Thyroid gland (tissue), 4 donors: ENCODE measurements around the gene CSRNP3. TPM values are rescaled to one million over a fixed set of nuclear protein-coding genes. Genes with fewer than 3 reads are reported as not detected.

Source experiments
- DNase-seq, 2 donors: peaks; one replicate each; pipeline ENCODE4 v3.0.0-alpha.2; 2019
- H3K27ac ChIP-seq, 3 donors: fragments of 200-600 bp; sonication (generic); 1 replicate in 2 of 3; 2 replicates in 1 of 3; pipeline ENCODE4 v1.5.1; 2016 to 2019; ENCODE audit warnings: mild to moderate bottlenecking in 1 of 3, moderate library complexity in 1 of 3
- H3K27me3 ChIP-seq: fragments of 200-600 bp; sonication (generic); one replicate; pipeline ENCODE4 v1.5.1; 2019
- H3K36me3 ChIP-seq, 2 donors: fragments of 200-600 bp; sonication (generic); one replicate each; pipeline ENCODE4 v1.5.1; 2016 to 2019
- H3K4me1 ChIP-seq, 2 donors: fragments of 200-600 bp; sonication (generic); one replicate each; pipeline ENCODE4 v1.5.1; 2017 to 2019
- H3K4me3 ChIP-seq, 3 donors: fragments of 200-600 bp; sonication (generic); replicated peaks in 1 of 3; 1 replicate in 2 of 3; 2 replicates in 1 of 3; pipeline ENCODE4 v1.5.1; 2016; ENCODE audit warnings: mild to moderate bottlenecking in 1 of 3
- H3K9me3 ChIP-seq: fragments of 200-600 bp; sonication (generic); one replicate; pipeline ENCODE4 v1.5.1; 2017
- POLR2A ChIP-seq, 2 donors: fragments of 450-650 bp; IDR thresholded peaks; one replicate each; pipeline ENCODE4 v1.6.1; 2017; ENCODE audit warnings: antibody characterized with exemption in 2 of 2, mild to moderate bottlenecking in 2 of 2, moderate library complexity in 1 of 2
- WGBS, 2 donors: methylation state at CpG; one replicate each; pipeline ENCODE4 v1.1.5; 2017; 5-methylcytosine and 5-hydroxymethylcytosine counted together
- intact Hi-C: fragments of 100-400 bp; cut with DNase I; formaldehyde crosslinking; loops from one replicate; pipeline ENCODE4 v1.15.1; 2023
- total RNA-seq, 4 donors: library from RNA; depleted of rRNA; stranded (reverse); fragments of >200 nt; gene quantifications; one replicate each; pipeline ENCODE4 v1.2.3, GENCODE V29; 2016
- TF ChIP-seq, protein P1 (sequence below), 6 experiments: fragments of 200-600 bp in 3 of 6; fragments of 450-650 bp in 3 of 6; sonication (generic) in 3 of 6; IDR thresholded peaks; one replicate each; pipeline ENCODE4 v1.5.1; 2016 to 2019; ENCODE audit warnings: antibody characterized with exemption in 6 of 6, mild to moderate bottlenecking in 2 of 6, inconsistent platforms in 1 of 6, moderate library complexity in 1 of 6

The CSRNP3 gene
- total RNA-seq, 4 donors from 2014 or later: 6.0 to 16.5 (median 9.9) TPM

DNA sequence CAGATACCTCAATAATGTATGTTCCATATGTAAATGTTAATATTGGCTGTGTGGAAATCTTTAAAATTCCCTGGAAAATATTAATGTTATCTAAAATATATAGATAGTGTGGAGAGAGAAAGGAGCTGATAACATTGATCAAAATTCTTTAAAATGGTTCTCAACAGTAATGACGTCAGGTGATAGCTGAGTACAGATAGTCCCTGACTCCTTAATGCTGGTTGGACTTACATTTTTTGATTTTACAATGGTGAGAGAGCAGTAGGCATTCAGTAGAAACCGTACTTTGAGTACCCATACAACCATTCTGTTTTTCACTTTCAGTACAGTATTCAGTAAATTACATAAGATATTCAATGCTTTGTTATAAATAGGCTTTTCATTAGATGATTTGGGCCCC, 177.9 kb downstream of the CSRNP3 start:
- intact Hi-C loops: no loop called here
- 93 to 95% methylated on average over 2 of the region's 2 CpGs for WGBS, 2 donors
- Histone ChIP-seq H3K9me3 (no peaks in the 10 kb centered on the region), H3K27me3 (no peaks in the 10 kb centered on the region), H3K4me1 (peaks cover 4 to 6% of the 10 kb centered on the region in 2 donors), H3K27ac (no peak overlapping the region), H3K36me3 (no peaks in the 10 kb centered on the region), H3K4me3 (no peak overlapping the region)
- no peak for DNase-seq
- TF ChIP-seq, protein P1, sequence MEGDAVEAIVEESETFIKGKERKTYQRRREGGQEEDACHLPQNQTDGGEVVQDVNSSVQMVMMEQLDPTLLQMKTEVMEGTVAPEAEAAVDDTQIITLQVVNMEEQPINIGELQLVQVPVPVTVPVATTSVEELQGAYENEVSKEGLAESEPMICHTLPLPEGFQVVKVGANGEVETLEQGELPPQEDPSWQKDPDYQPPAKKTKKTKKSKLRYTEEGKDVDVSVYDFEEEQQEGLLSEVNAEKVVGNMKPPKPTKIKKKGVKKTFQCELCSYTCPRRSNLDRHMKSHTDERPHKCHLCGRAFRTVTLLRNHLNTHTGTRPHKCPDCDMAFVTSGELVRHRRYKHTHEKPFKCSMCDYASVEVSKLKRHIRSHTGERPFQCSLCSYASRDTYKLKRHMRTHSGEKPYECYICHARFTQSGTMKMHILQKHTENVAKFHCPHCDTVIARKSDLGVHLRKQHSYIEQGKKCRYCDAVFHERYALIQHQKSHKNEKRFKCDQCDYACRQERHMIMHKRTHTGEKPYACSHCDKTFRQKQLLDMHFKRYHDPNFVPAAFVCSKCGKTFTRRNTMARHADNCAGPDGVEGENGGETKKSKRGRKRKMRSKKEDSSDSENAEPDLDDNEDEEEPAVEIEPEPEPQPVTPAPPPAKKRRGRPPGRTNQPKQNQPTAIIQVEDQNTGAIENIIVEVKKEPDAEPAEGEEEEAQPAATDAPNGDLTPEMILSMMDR (IDR thresholded peaks at IDR 0.05): no peak
- TF ChIP-seq POLR2A (IDR thresholded peaks at IDR 0.05): no peak

DNA sequence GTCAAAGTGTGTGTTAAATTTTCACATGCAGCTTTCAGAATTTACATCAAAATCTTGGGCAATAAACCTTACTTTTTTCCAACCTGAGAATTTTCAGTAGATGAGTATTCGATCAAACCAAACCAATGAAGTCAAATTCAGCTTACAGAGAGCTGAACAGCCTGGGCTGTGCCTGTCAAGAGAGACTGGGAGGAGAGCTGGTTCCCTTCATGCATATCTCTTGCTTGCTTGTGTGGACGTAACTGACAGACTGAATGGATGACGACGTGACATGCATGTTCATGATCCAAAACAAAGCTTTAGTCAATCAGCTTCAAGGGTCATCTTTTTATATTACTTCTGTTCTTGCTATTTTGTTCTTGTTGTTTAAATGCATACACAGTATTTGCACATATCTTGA, 179.3 kb downstream of the CSRNP3 start:
- Histone ChIP-seq H3K27me3 (no peaks in the 10 kb centered on the region), H3K4me3 (no peak overlapping the region), H3K27ac (no peak overlapping the region), H3K4me1 (peaks cover 4 to 6% of the 10 kb centered on the region in 2 donors), H3K9me3 (no peaks in the 10 kb centered on the region), H3K36me3 (no peaks in the 10 kb centered on the region)
- 78 to 84% methylated on average over 4 of the region's 4 CpGs for WGBS, 2 donors
- TF ChIP-seq, protein P1 (IDR thresholded peaks at IDR 0.05): no peak
- TF ChIP-seq POLR2A (IDR thresholded peaks at IDR 0.05): no peak
- intact Hi-C loops: no loop called here
- no peak for DNase-seq

DNA sequence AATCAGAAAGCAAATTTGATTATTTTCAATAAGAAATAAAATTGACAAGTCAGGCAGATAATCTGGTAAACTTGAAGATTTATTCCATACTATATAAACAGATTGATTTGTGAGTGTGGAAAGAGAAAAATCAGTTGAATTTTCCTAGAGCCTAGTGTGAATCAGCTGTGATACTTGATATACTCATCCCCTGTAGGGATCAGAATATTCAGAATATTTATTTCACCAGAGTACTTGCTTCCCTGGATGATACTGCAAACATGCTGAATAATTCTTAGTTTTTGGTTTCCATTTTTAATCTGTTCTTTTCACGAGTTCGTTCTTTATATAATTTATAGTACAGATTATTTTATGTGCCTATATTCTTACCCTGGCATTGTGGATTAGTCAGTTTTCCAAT, 181.7 kb downstream of the CSRNP3 start:
- H3K4me1 ChIP-seq: peaks cover 0 to 1% of the 10 kb centered on the region in 2 donors
- H3K9me3 ChIP-seq: no peaks in the 10 kb centered on the region
- no peaks in the 10 kb centered on the region for H3K36me3 ChIP-seq
- WGBS, 2 donors: 95 to 98% methylated on average over 2 of the region's 2 CpGs
- no peak for DNase-seq
- no peaks in the 10 kb centered on the region for H3K27me3 ChIP-seq
- intact Hi-C loops: no loop called here
- TF ChIP-seq POLR2A (IDR thresholded peaks at IDR 0.05): no peak
- TF ChIP-seq, protein P1 (IDR thresholded peaks at IDR 0.05): no peak
- H3K27ac ChIP-seq: no peak overlapping the region
- H3K4me3 ChIP-seq: no peak overlapping the region

DNA sequence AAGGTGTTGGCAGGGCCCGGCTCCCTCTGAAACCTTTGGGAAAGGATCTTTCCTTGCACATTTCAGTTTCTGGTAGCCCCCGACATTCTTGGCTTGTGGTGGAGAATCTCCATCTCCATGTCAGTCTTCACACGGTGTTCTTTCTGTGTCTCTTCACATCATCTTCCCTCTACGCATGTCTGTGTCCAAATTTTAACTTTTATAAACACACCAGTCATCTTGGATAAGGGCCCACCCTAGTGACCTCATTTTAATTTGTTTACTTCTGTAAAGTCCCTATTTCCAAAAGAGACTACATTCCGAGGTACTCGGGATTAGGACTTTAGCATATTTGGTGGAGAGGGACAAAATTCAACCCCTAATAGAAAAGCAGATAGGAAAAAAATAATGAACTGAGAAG, 186.2 kb downstream of the CSRNP3 start:
- Histone ChIP-seq H3K27me3 (no peaks in the 10 kb centered on the region), H3K27ac (no peak overlapping the region), H3K4me1 (no peaks in the 10 kb centered on the region), H3K4me3 (no peak overlapping the region), H3K9me3 (no peaks in the 10 kb centered on the region), H3K36me3 (no peaks in the 10 kb centered on the region)
- no peak for TF ChIP-seq POLR2A (IDR thresholded peaks at IDR 0.05)
- TF ChIP-seq, protein P1 (IDR thresholded peaks at IDR 0.05): no peak
- intact Hi-C loops: no loop called here
- WGBS, 2 donors: 81 to 85% methylated on average over 6 of the region's 6 CpGs
- no peak for DNase-seq

DNA sequence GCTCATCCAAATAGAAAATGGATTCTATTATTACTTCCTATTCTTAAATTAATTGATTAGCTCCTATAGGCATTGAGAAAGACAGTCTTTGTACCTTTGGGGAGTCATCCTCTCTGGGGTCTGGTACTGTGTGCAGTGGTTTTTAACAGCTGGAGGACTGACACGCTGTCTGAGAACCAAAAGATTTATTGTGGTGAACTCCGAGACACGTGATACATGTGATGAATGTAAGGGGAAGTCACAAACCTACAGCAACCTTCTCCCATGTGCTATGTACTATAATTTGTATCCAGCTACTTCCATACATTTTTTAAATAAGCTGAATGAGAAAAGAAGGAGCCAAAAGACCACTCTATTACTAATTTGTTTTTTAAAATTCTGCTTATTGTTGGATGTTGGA, 190.9 kb downstream of the CSRNP3 start:
- H3K4me3 ChIP-seq: no peak overlapping the region
- no peaks in the 10 kb centered on the region for H3K27me3 ChIP-seq
- H3K4me1 ChIP-seq: no peaks in the 10 kb centered on the region
- DNase-seq: no peak
- 83 to 86% methylated on average over 3 of the region's 3 CpGs for WGBS, 2 donors
- H3K9me3 ChIP-seq: no peaks in the 10 kb centered on the region
- H3K27ac ChIP-seq: no peak overlapping the region
- TF ChIP-seq, protein P1 (IDR thresholded peaks at IDR 0.05): no peak
- no peaks in the 10 kb centered on the region for H3K36me3 ChIP-seq
- intact Hi-C loops: no loop called here
